ENCODE measurements around the gene LRRC23.
"Not testable (repeated sequence)": the region's sequence is repeated elsewhere in the genome, so short reads cannot be mapped to it uniquely, and the experiment has no call there.

GRCh38 chr12:6879824-6880223 lies 24.8 kb upstream of the LRRC23 start:
- not testable (repeated sequence) for TF ChIP-seq CTCF (IDR thresholded peaks at IDR 0.05); POLR2AphosphoS5 (IDR thresholded peaks at IDR 0.05; ENCODE audit: insufficient read depth in 1 of 2, low read depth in 1 of 2)

All from vagina (tissue), 2 donors.